GM21515 (cell line): ENCODE measurements around the gene ACSM5.
"Not testable (repeated sequence)": the region's sequence is repeated elsewhere in the genome, so short reads cannot be mapped to it uniquely, and the experiment has no call there.

Experiments
- ATAC-seq: cut with Tn5 transposase; IDR thresholded peaks from one replicate; pipeline ENCODE4 v1.9.1; 2021; ENCODE audit not compliant: unreplicated experiment

ACSM5 gene

GRCh38 chr16:20446652-20447393 lies 37.5 kb downstream of the ACSM5 start:
- not testable (repeated sequence) for ATAC-seq

DNA sequence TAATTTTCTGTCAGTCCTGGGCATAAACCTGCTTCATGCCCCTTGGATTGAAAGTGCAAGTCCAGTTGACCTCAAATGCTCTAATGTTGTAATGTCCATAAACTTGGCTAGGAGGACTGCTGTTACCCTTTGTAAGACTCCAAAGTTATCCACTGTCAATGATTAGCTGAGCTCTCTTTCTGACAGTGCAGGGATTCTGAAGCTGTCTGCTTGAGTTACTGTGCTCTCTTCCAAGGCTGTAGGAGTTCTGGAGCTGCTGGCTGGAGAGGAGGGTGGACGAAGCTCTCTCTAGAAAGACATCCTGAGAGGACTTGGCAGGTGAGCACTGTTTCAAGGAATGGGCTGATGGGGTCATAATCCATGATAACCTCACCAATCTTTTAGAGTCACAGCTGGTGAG lies 42.0 kb downstream of the ACSM5 start, which contains the start of gene ACSM2A:
ACSM2A (plus strand) TSS at position 158 of the 400 bp plus-strand sequence. CDS start 8,594 bp downstream, outside the sequence.
- ATAC-seq: not testable (repeated sequence)

DNA sequence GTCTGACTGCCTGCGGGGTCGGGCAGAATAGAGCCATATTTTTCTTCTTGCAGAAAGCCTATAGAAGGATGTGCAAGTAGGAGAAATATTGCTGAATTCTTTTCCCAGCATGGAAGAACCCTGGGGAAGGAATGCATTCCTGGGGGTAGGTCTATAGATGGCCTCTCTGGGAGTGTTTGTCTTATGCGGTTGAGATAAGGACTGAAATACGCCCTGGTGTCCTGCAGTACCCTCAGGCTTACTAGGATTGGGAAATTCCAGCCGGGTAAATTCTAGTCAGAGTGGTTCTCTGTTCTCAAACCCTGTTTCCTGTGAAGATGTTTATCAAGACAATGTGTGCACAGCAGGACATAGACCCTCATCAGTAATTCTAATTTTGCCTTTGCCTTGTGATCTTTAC lies 44.3 kb downstream of the ACSM5 start:
- not testable (repeated sequence) for ATAC-seq

- ATAC-seq: not testable (repeated sequence)
Observed at GRCh38 chr16:20459227-20459626, 49.9 kb downstream of the ACSM5 start.

DNA sequence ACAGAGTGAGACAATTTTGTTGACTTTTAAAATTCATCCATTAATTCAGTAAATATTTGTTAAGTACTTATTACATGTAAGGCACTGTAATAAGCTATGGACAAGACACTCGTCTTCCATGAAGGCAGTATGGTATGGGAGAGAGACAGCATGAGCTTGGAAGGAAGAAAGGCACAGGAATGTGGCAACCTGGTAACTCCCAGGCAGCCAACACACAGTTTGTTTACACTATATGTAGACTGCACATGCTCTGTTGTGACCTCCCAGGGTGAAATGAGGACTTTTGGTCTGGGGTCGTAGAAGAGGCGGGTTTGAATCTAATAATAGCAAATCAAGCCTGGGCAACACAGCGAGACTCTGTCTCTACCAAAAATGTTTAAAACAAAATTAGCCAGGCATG lies 51.0 kb downstream of the ACSM5 start:
- not testable (repeated sequence) for ATAC-seq

- not testable (repeated sequence) for ATAC-seq
Observed at GRCh38 chr16:20468954-20469353, 59.6 kb downstream of the ACSM5 start.

DNA sequence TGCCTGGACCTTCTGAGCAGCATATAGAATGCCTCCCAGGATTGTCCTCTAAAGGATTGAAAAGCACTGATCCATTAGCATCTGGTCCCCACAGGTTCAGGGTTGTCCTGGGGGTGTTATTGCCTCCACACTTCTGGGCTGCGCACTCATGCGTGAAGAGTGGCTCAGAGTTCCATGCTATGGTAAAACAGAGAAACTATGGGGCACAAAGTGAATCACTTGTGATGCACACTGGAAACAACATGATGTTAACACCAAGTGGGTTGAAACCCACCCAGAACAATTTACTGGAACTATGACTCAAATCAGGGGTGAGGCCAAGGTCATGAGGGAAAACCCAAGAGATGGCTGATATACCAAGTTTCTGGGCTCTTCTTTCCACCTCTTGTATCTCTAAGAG lies 60.6 kb downstream of the ACSM5 start:
- ATAC-seq: not testable (repeated sequence)

GRCh38 chr16:20470732-20471131 lies 61.4 kb downstream of the ACSM5 start:
- ATAC-seq: not testable (repeated sequence)

DNA sequence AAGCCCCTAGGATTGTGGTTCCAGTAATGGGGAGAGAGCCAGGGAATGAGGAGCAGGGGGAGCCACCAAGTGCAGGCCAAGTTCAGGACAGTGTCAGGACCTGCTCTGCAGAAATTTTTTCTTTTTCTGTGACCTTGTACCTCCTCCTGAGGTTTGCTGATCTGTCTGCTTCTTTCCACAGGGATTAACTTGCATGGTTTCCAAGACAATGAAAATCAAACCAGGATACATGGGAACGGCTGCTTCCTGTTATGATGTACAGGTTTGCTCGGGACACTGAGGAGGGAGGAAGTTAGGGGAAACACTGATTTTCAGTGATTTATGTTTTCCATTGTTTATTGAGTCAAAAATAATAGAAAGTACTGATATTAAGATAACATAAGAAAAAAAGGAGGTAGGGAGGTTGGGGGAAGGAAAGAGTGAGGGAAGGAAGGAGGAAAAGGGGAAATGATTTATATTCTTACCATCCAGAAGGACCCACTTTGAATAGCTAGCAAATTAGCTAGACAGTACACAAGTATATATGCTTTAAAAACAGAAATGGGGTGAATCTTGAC lies 67.9 kb downstream of the ACSM5 start:
- ATAC-seq: not testable (repeated sequence)

DNA sequence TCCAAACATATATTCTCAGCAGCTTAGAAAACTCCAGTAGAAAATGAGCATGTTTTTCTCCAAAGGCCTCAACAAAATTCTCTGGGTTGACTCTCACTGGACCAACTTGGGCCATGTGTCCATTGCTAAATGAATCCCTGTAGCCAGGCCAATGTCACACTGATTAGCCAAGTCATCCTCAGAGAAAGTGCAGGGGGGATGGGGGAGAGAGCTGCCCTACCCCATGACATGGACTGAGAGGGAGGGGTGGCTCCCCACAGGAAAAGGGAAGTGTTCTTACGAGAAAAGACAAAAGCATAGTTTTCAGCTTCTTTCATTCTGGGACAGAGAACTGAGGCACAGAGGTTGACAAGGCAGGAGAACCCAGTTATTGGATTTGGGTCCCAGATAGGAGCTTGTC lies 74.7 kb downstream of the ACSM5 start:
- ATAC-seq: not testable (repeated sequence)

DNA sequence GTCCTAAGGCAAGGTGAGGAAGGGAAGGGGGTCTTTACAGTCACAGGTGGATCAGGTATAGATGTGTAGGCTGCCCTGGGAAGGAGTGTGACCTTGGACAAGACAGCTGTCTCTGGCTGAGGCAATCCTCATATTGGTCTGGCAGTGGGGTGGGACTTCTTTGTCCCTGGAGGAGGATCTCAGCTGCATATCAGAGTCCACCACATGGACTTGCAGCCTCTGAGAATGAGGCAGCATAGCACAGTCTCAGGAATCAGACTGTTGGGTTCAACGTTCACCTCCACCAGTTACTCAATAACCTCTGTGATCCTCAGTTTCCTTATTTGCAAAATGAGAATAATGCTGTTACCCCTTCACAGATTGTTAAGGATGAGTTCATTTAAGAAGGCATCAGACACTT lies 75.4 kb downstream of the ACSM5 start:
- no peak for ATAC-seq

DNA sequence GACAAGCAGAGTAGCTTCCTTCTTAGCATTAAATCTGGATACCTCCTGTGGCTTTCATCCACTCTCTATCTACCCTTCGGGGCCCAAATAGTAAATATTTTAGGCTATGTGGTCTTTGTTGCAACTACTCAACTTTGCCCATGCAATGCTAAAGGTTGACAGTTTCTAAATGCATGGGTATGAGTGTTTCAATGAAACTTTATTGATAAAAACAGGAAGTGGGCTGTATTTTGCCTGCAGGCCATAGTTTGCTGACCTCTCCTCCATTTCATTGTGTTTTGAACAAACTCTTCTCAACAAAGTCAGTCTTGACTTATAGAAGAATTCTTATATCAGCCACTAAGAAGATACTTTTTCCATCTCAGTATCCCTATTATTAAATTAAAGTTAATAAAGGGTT lies 76.1 kb downstream of the ACSM5 start:
- ATAC-seq: no peak
